ENCODE data around the gene SPNS2.

Gene SPNS2

GRCh38 chr17:4537451-4538235, 39.0 kb downstream of the SPNS2 start:
- H3K4me3 ChIP-seq (ENCODE audit: control insufficient read depth, low read depth, low read length) = no peak overlapping the region
- TF ChIP-seq CTCF (conservative IDR thresholded peaks at IDR 0.05; ENCODE audit: control insufficient read depth, insufficient read depth, low read depth, low read length) = no peak
- DNase-seq (ENCODE audit: low read depth) = no peak

- TF ChIP-seq CTCF (conservative IDR thresholded peaks at IDR 0.05; ENCODE audit: control insufficient read depth, insufficient read depth, low read depth, low read length) = no peak
- no peak for DNase-seq (ENCODE audit: low read depth)
- H3K4me3 ChIP-seq (ENCODE audit: control insufficient read depth, low read depth, low read length) = no peak overlapping the region
Measured at GRCh38 chr17:4538236-4539002, 39.7 kb downstream of the SPNS2 start.

DNA sequence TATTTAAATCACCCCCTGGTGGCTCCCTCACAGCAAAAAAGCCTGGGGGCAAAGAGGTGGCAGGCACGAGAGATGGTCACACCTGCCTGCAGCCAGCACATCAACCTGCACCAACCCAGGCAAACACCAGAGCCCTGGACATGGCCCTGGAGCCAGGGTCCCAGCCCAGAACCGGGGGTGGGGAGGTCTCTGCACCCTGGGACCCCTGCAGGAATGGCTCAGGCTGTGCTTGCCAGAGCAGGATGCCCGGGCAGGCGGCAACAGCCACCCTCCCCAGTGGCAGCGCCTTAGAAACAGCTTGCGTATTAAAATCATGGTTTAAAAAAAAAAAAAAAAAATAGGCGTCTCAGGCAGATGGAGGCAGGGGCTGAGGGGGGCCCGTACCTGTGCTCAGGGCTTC, 40.3 kb downstream of the SPNS2 start:
- no peak for TF ChIP-seq CTCF (conservative IDR thresholded peaks at IDR 0.05; ENCODE audit: control insufficient read depth, insufficient read depth, low read depth, low read length)
- no peak for DNase-seq (ENCODE audit: low read depth)
- no peak overlapping the region for H3K4me3 ChIP-seq (ENCODE audit: control insufficient read depth, low read depth, low read length)

DNA sequence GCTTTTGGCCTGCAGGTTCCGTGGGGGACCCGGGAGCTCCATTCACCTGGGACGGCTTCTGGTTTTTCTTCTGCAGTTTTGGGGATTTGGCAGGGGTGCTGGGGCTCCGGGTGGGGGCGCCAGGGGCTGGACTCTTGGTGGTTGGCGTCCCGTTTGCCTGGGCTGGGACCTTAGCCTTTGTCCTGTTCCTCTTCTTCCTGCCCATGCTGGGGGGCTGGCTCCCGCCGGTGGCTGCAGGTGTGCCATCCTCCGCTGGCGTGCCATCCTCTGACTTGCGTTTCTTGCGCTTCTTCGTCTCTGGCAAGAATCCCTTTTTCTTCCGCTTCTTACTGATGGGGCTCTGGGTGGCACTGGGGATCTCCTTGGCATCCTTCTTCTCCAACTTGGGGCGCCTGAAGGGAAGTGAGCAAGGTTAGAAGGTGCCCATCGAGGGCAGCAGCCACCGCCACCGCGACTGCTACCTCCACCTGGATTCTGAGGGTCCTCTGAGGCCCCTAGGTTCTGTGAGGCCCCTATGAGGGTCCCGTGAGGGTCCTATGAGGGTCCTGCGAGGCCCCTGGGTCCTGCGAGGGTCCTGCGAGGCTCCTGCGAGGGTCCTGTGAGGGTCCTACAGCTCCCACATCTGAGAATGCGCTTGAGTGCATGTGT, 41.0 kb downstream of the SPNS2 start:
- no peak for TF ChIP-seq CTCF (conservative IDR thresholded peaks at IDR 0.05; ENCODE audit: control insufficient read depth, insufficient read depth, low read depth, low read length)
- no peak overlapping the region for H3K4me3 ChIP-seq (ENCODE audit: control insufficient read depth, low read depth, low read length)
- no peak for DNase-seq (ENCODE audit: low read depth)

GRCh38 chr17:4540224-4540651, 41.6 kb downstream of the SPNS2 start:
- H3K4me3 ChIP-seq (ENCODE audit: control insufficient read depth, low read depth, low read length) = no peak overlapping the region
- DNase-seq (ENCODE audit: low read depth) = no peak
- no peak for TF ChIP-seq CTCF (conservative IDR thresholded peaks at IDR 0.05; ENCODE audit: control insufficient read depth, insufficient read depth, low read depth, low read length)

- no peak for TF ChIP-seq CTCF (conservative IDR thresholded peaks at IDR 0.05; ENCODE audit: control insufficient read depth, insufficient read depth, low read depth, low read length)
Measured at GRCh38 chr17:4540687-4541327, 42.1 kb downstream of the SPNS2 start.

More at GRCh38 chr17:4540687-4541327, 42.1 kb downstream of the SPNS2 start:
- H3K4me3 ChIP-seq (ENCODE audit: control insufficient read depth, low read depth, low read length) = no peak overlapping the region
- DNase-seq (ENCODE audit: low read depth) = no peak
